HG02610 (cell line): Measurements from ENCODE around the gene NDST1.
"Not testable (repeated sequence)": the region's sequence is repeated elsewhere in the genome, so short reads cannot be mapped to it uniquely, and the experiment has no call there.

Source experiments
- ATAC-seq: cut with Tn5 transposase; IDR thresholded peaks from one replicate; pipeline ENCODE4 v1.9.1; 2021; ENCODE audit warnings: mild to moderate bottlenecking, moderate library complexity; ENCODE audit not compliant: unreplicated experiment

The NDST1 gene

GRCh38 chr5:150507474-150508276 lies at the start of gene NDST1:
NDST1 (plus strand) TSS chr5:150508131; CDS start chr5:150521255, 13,124 bp downstream.
- no peak for ATAC-seq

- peak; percentile 77 for ATAC-seq
Measured at GRCh38 chr5:150458802-150459557, 49.0 kb upstream of the NDST1 start.

GRCh38 chr5:150460781-150461180 lies 47.1 kb upstream of the NDST1 start:
- ATAC-seq, result no peak

GRCh38 chr5:150461231-150461630 lies 46.7 kb upstream of the NDST1 start:
- peak; percentile 83 for ATAC-seq

- ATAC-seq, result no peak
Measured at GRCh38 chr5:150464554-150465012, 43.3 kb upstream of the NDST1 start.

GRCh38 chr5:150465927-150466326 lies 42.0 kb upstream of the NDST1 start:
- ATAC-seq, result no peak

GRCh38 chr5:150468206-150468605 lies 39.7 kb upstream of the NDST1 start:
- no peak for ATAC-seq

GRCh38 chr5:150469718-150470469 lies 38.0 kb upstream of the NDST1 start:
- ATAC-seq, result no peak

GRCh38 chr5:150473673-150474358 lies 34.1 kb upstream of the NDST1 start:
- ATAC-seq, result no peak

- ATAC-seq, result not testable (repeated sequence)
Measured at GRCh38 chr5:150476568-150476967, 31.4 kb upstream of the NDST1 start.

GRCh38 chr5:150479416-150479815 lies 28.5 kb upstream of the NDST1 start:
- ATAC-seq, result no peak

- no peak for ATAC-seq
Measured at GRCh38 chr5:150481708-150481965, 26.3 kb upstream of the NDST1 start.

GRCh38 chr5:150481972-150482406 lies 25.9 kb upstream of the NDST1 start:
- ATAC-seq, result no peak

- no peak for ATAC-seq
Measured at GRCh38 chr5:150484964-150485692, 22.8 kb upstream of the NDST1 start.

- no peak for ATAC-seq
Measured at GRCh38 chr5:150485693-150486401, 22.1 kb upstream of the NDST1 start.

GRCh38 chr5:150486402-150487198 lies 21.3 kb upstream of the NDST1 start:
- no peak for ATAC-seq

GRCh38 chr5:150487199-150488061 lies 20.5 kb upstream of the NDST1 start:
- ATAC-seq, result no peak
